IPS DF 6.9 (cell line): ENCODE results near the gene ZNF577.
"Not testable (repeated sequence)": the region's sequence is repeated elsewhere in the genome, so short reads cannot be mapped to it uniquely, and the experiment has no call there.

Source experiments
- DNase-seq: peaks from one replicate; pipeline ENCODE4 v3.0.0-alpha.2; 2013; ENCODE audit warnings: low read depth, low spot score
- H3K27ac ChIP-seq: one replicate; pipeline ENCODE4 v1.5.1; 2013; ENCODE audit warnings: low read length, control low read depth
- H3K27me3 ChIP-seq: 2 replicates; pipeline ENCODE4 v1.6.1; 2013; ENCODE audit warnings: mild to moderate bottlenecking, low read length; ENCODE audit not compliant: control insufficient read depth, insufficient read depth
- H3K36me3 ChIP-seq: 2 replicates; pipeline ENCODE4 v1.6.1; 2013; ENCODE audit warnings: low read length; ENCODE audit not compliant: control insufficient read depth, insufficient read depth
- H3K4me1 ChIP-seq: 2 replicates; pipeline ENCODE4 v1.6.1; 2013; ENCODE audit warnings: low read length; ENCODE audit not compliant: control insufficient read depth, insufficient read depth
- H3K4me3 ChIP-seq: 2 replicates; pipeline ENCODE4 v1.5.1; 2013; ENCODE audit warnings: mild to moderate bottlenecking, low read length
- H3K9me3 ChIP-seq: 2 replicates; pipeline ENCODE4 v1.6.1; 2013; ENCODE audit warnings: low read length, inconsistent platforms; ENCODE audit not compliant: control insufficient read depth, insufficient read depth
- whole genome bisulfite sequencing: extraction: QIAGEN DNeasy Blood & Tissue Kit; methylation state at CpG from one replicate; pipeline ENCODE4 v1.1.7; 2013; ENCODE audit warnings: mixed read lengths, missing lambda C conversion rate; ENCODE audit not compliant: insufficient read length, insufficient coverage; 5-methylcytosine and 5-hydroxymethylcytosine counted together

The ZNF577 gene

GRCh38 chr19:51887522-51888498 is at the start of gene ZNF577:
Gene ZNF577 (minus strand): TSS chr19:51887951. CDS start chr19:51880382, 7,569 bp downstream.
- peak; percentile 64 for DNase-seq
- H3K9me3 ChIP-seq: peaks cover 15% of the 10 kb centered on the region
- H3K4me3 ChIP-seq: peak within 1 kb of the TSS; percentile 51
- H3K27me3 ChIP-seq: no peaks in the 10 kb centered on the region
- no peaks in the 10 kb centered on the region for H3K4me1 ChIP-seq
- no peak within 1 kb of the TSS for H3K27ac ChIP-seq
- no CpG with 5 or more reads among the region's 56 CpGs for WGBS
- peaks cover 32% of the 10 kb centered on the region for H3K36me3 ChIP-seq

GRCh38 chr19:51931921-51932320 is 44.2 kb upstream of the ZNF577 start:
- no CpG with 5 or more reads among the region's 8 CpGs for WGBS
- no peaks in the 10 kb centered on the region for H3K9me3 ChIP-seq
- no peak for DNase-seq
- no peak overlapping the region for H3K27ac ChIP-seq
- no peaks in the 10 kb centered on the region for H3K27me3 ChIP-seq
- H3K4me1 ChIP-seq: no peaks in the 10 kb centered on the region
- H3K36me3 ChIP-seq: peaks cover 11% of the 10 kb centered on the region; the same call in 1 of the 2 replicates
- H3K4me3 ChIP-seq: no peak overlapping the region

- WGBS: no CpG with 5 or more reads among the region's 13 CpGs
- DNase-seq: no peak
- Histone ChIP-seq H3K27ac (no peak overlapping the region), H3K36me3 (no peaks in the 10 kb centered on the region; the same call in 1 of the 2 replicates), H3K4me1 (no peaks in the 10 kb centered on the region), H3K27me3 (no peaks in the 10 kb centered on the region), H3K9me3 (peaks cover 1% of the 10 kb centered on the region; the same call in 1 of the 2 replicates), H3K4me3 (peak overlapping the region; percentile 75)
These were observed 40.1 kb upstream of the ZNF577 start for GRCh38 chr19:51927859-51928258.

GRCh38 chr19:51926784-51927741 is 39.3 kb upstream of the ZNF577 start, which contains the start of gene ZNF613:
Gene ZNF613 (plus strand): TSS chr19:51927472. CDS start chr19:51936221, 8,749 bp downstream.
- peak; percentile 90 for DNase-seq
- no peaks in the 10 kb centered on the region for H3K36me3 ChIP-seq
- H3K27me3 ChIP-seq: no peaks in the 10 kb centered on the region
- no peak within 1 kb of the TSS for H3K27ac ChIP-seq
- no peaks in the 10 kb centered on the region for H3K4me1 ChIP-seq
- peaks cover 3% of the 10 kb centered on the region for H3K9me3 ChIP-seq
- WGBS: no CpG with 5 or more reads among the region's 52 CpGs
- H3K4me3 ChIP-seq: peak within 1 kb of the TSS; percentile 75

- Histone ChIP-seq H3K27ac (no peak overlapping the region), H3K4me3 (peak overlapping the region; percentile 75; the same call in 1 of the 2 replicates), H3K27me3 (no peaks in the 10 kb centered on the region), H3K9me3 (peaks cover 4% of the 10 kb centered on the region), H3K36me3 (no peaks in the 10 kb centered on the region), H3K4me1 (no peaks in the 10 kb centered on the region)
- DNase-seq: no peak
- no CpG with 5 or more reads among the region's 11 CpGs for WGBS
These were observed 38.7 kb upstream of the ZNF577 start for GRCh38 chr19:51926426-51926783.

- Histone ChIP-seq H3K4me3 (no peak overlapping the region), H3K27ac (no peak overlapping the region), H3K27me3 (no peaks in the 10 kb centered on the region), H3K9me3 (peaks cover 12% of the 10 kb centered on the region), H3K4me1 (no peaks in the 10 kb centered on the region), H3K36me3 (no peaks in the 10 kb centered on the region)
- no peak for DNase-seq
- no CpG with 5 or more reads among the region's 8 CpGs for WGBS
These were observed 34.2 kb upstream of the ZNF577 start for GRCh38 chr19:51921949-51922348.

- no peaks in the 10 kb centered on the region for H3K27me3 ChIP-seq
- 0 out of 2 replicates have a peak, but pooled peaks cover 3% of the 10 kb centered on the region for H3K36me3 ChIP-seq
- DNase-seq: no peak
- WGBS: no CpG with 5 or more reads among the region's 3 CpGs
- no peak overlapping the region for H3K4me3 ChIP-seq
- H3K4me1 ChIP-seq: no peaks in the 10 kb centered on the region
- no peak overlapping the region for H3K27ac ChIP-seq
- H3K9me3 ChIP-seq: peaks cover 25% of the 10 kb centered on the region
These were observed 31.9 kb upstream of the ZNF577 start for GRCh38 chr19:51919606-51920005.

GRCh38 chr19:51916167-51916566 is 28.4 kb upstream of the ZNF577 start:
- H3K4me1 ChIP-seq: no peaks in the 10 kb centered on the region
- no CpG with 5 or more reads among the region's 1 CpG for WGBS
- H3K27ac ChIP-seq: no peak overlapping the region
- no peaks in the 10 kb centered on the region for H3K27me3 ChIP-seq
- no peak for DNase-seq
- 0 out of 2 replicates have a peak, but pooled peaks cover 3% of the 10 kb centered on the region for H3K36me3 ChIP-seq
- no peak overlapping the region for H3K4me3 ChIP-seq
- H3K9me3 ChIP-seq: peaks cover 23% of the 10 kb centered on the region

GRCh38 chr19:51915324-51915867 is 27.6 kb upstream of the ZNF577 start:
- Histone ChIP-seq H3K4me3 (no peak overlapping the region), H3K27me3 (no peaks in the 10 kb centered on the region), H3K36me3 (0 out of 2 replicates have a peak, but pooled peaks cover 3% of the 10 kb centered on the region), H3K9me3 (peaks cover 23% of the 10 kb centered on the region), H3K4me1 (no peaks in the 10 kb centered on the region), H3K27ac (no peak overlapping the region)
- no peak for DNase-seq
- no CpG with 5 or more reads among the region's 5 CpGs for WGBS

GRCh38 chr19:51907981-51908380 is 20.2 kb upstream of the ZNF577 start:
- not testable (repeated sequence) for H3K9me3 ChIP-seq, H3K36me3 ChIP-seq, H3K4me3 ChIP-seq, H3K27me3 ChIP-seq, DNase-seq, H3K27ac ChIP-seq, H3K4me1 ChIP-seq
- WGBS: no CpG with 5 or more reads among the region's 5 CpGs
